H4 (cell line): Measurements from ENCODE around the gene OR4K13. TPM values are rescaled to one million over a fixed set of nuclear protein-coding genes. Genes with fewer than 3 reads are reported as not detected.

Experiments
- DNase-seq: peaks from one replicate; pipeline ENCODE4 v3.0.0-alpha.2; 2015; ENCODE audit warnings: low spot score
- total RNA-seq: library from RNA; depleted of rRNA; stranded (reverse); fragments of >200 nt; shearing (Covaris generic); gene quantifications from 2 replicates; pipeline ENCODE4 v1.2.3, GENCODE V29; 2014; rRNA removed

Gene OR4K13, protein sequence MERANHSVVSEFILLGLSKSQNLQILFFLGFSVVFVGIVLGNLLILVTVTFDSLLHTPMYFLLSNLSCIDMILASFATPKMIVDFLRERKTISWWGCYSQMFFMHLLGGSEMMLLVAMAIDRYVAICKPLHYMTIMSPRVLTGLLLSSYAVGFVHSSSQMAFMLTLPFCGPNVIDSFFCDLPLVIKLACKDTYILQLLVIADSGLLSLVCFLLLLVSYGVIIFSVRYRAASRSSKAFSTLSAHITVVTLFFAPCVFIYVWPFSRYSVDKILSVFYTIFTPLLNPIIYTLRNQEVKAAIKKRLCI
- not detected in 2 replicates for total RNA-seq

DNA sequence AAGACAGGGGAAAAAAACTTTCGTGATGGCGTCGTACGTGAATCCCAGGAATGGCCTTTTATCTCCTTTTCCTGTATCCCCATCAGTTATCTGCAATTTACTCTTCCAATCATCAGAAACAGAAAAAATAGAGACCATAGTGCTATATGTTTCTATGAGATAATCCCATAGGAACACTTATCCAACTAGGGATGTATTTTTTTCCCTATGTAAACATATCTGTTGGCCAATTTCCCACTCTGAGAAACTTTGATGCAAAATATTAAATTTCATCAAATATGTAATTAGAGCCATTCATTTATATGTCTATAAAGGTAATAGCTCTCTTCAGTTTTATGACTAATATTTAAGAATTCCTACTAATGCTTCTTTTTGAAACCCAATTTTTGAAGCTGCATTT, at the start of gene OR4K13:
Gene OR4K13, minus strand, starts transcription at position 101 of the 400 bp plus-strand sequence. CDS start 1,280 bp downstream, outside the sequence.
- DNase-seq: no peak

DNA sequence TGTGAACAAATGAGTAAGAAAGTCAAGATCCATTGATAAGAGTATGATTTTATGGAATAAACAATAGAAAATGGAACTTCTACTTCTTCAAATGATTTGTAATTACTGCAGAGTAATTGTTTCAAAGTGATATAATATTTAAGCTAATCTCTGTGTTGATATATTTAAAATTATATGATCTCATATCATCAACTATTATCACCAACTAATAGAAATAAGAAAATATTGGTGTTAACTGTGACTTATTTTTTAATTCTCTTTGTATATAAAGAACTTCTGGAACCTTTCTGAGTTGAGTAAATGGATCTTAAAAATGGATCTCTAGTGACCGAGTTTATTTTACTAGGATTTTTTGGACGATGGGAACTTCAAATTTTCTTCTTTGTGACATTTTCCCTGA, 23.9 kb upstream of the OR4K13 start, which contains the start of gene OR4L1:
Gene OR4L1, plus strand, starts transcription at position 301 of the 400 bp plus-strand sequence. Its CDS starts 0 bp downstream, at position 301.
- no peak for DNase-seq

DNA sequence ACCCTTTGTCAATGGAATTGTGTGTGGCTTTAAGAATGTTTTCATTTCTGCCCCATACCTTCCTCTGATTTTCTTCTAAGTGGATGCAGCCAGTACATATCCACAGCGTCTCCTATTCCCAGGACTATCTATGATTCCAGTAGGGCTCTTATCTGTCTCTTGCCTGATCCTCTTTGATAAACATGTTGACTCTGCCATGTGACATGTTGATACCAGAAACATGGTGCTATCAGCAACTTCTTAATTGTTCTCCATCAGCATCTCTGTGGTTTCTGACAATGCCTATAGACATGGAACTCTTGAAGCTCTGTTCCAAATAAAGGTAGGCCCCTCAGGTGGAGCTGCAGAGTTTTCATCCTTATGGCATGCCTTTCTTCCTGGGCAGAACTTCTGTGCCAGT, 12.4 kb upstream of the OR4K13 start:
- no peak for DNase-seq

DNA sequence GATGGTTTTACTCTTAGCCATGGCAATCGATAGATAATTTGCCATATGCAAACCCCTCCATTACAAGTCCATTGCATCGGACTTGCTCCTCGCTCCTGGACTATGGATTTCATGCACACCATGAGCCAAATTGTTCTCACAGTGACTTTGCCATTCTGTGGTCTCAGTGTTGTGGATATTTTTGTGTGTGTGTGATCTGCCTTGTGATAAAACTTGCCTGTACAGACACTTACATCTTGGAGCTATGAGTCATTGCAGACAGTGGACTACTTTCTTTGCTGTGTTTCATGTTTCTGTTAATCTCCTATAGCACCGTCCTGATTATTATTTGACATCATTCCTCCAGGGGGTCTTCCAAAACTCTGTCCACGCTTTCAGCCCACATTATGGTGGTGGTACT, 8.4 kb upstream of the OR4K13 start:
- no peak for DNase-seq

DNA sequence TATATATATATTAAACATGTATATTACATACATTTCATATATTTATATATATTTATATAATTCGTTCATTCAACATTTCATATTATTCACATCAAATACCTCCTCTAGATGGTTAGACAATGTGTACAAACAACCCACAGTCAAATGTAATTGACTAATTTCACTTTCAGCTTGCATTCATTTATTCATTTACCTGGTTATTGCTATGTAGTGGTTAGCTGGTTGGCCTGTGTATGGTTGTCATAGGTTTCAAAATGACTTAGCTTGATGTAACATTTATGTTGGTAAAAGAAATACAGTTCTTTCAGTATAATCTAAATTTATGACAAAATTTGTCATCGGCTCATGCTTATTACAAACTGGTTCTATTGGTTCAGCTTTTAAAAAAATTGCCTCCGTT, 389 bp downstream of the OR4K13 start:
- DNase-seq: no peak

DNA sequence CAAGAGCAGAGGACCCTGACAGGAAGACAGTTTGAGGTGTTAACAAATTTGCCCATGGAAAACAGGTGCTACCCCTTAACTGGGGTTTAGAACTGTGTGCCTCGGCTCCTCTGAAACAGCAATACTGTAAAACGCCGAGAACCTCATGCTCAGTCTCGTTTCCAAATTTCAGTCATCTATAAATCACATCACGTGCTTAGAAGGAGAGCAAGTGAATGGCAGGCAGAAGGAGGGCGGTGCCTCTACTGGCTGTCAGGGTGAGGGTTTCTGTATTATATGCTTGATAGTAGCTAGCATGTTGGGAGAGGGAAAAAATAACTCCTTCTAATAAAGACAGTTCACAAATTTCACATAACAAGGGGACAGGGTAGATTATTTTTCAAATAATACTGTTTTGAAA, 4.8 kb downstream of the OR4K13 start:
- no peak for DNase-seq

DNA sequence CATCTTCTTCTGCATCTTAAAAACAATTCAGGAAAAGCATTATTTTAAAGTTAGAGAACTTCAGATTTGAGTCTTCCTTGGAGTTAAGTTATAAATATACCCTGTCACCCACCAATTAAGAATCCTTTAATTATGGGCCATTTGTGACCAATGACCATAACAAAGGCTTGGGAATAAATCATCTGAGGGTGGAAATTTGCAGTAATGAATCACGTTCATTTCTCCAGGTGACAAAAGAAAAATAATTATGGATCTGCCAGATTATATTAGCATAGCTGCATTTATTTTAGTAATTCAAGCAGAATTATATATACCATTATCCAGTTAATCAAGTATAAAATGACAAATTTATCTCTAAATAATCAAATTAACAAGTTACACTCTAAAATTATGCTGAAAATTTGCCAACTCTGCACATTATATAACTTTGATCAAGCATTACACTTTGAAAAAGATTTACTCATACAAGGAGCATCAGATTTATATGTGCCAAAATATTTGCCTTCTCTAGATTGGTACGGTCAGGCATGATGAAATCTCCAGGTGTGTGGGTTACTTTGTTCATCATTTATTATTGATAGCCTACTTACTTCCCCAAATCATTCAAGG, 16.5 kb downstream of the OR4K13 start, which contains the start of gene OR4K14:
Gene OR4K14, minus strand, starts transcription at position 51 of the 609 bp plus-strand sequence. CDS start 4,114 bp downstream, outside the sequence.
- no peak for DNase-seq

DNA sequence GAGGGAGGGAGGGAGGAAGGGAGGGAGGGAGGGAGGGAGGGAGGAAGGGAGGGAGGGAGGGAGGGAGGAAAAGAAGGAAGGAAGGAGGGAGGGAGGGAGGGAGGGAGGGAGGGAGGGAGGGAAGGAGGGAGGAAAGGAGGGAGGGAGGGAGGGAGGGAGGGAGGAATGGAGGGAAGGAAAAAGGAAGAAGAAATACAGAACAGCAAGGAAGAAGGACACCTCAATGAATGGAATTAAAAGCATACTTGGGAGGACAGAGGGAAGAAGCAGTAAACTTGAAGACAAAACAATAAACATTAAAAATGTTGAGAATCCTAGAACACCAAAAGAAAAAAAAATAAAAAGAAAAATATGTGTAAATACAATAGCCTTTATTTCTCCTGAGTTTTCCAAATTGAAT, 27.7 kb downstream of the OR4K13 start:
- no peak for DNase-seq

DNA sequence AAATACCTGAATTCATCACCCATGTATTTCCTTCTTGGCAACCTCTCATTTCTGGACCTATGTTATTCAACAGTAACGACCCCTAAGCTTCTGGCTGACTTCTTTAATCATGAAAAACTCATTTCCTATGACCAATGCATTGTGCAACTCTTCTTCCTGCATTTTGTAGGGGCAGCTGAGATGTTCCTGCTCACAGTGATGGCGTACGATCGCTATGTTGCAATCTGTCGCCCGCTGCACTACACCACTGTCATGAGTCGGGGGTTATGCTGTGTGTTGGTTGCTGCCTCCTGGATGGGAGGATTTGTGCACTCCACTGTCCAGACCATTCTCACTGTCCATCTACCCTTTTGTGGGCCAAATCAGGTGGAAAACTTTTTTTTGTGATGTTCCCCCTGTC, 33.5 kb downstream of the OR4K13 start:
- no peak for DNase-seq

DNA sequence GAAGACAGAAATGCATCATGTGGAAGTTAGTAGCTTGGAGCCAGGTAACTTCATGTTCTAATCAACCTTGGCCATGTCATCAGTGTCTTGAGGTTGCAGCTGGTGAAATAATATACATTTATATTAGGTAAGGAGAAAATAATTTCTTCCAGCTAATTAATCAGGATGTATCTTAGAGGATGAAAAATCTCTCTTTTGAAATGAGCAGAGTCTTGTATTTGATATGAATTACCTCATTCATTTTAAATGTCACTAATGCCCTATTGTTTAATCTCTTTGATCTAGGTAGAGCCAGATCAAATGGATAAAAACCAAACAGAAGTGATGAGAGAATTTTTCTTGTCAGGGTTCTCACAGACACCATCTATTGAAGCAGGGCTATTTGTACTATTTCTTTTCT, 34.0 kb downstream of the OR4K13 start, which contains the start of gene OR4Q2:
Gene OR4Q2, plus strand, starts transcription at position 301 of the 400 bp plus-strand sequence.
- DNase-seq: no peak

DNA sequence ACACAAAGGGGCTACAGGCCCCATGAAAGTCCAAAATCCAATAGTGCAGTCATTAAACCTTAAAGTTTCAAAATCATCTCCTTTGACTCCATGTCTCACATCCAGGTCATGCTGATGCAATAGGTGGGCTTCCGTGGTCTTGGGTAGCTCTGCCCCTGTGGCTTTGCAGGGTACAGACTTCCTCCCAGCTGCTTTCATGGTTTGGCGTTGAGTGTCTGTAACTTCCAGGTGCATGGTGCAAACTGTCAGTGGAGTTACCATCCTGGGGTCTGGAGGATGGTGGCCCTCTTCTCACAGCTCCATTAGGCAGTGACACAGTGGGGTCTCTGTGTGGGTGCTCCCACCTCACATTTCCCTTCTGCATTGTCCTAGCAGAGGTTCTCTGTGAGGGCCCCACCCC, 42.4 kb downstream of the OR4K13 start:
- DNase-seq: no peak

Other genes starting within 250 kb of the OR4K13 start
- 0.14 TPM in 1 of 2 replicates, not detected in the other for gene OR4N2, start 232.3 kb downstream of the OR4K13 start, total RNA-seq
- gene OR4K2, start 160.9 kb downstream of the OR4K13 start, total RNA-seq: not detected in 2 replicates
- not detected in 2 replicates for gene OR4K5, start 115.4 kb downstream of the OR4K13 start, total RNA-seq
- gene OR4K1, start 105.1 kb downstream of the OR4K13 start, total RNA-seq: not detected in 2 replicates
- gene OR4K15, start 60.4 kb downstream of the OR4K13 start, total RNA-seq: not detected in 2 replicates
- not detected in 2 replicates for gene OR4Q2, start 33.9 kb downstream of the OR4K13 start, total RNA-seq
- not detected in 2 replicates for gene OR4K14, start 16.7 kb downstream of the OR4K13 start, total RNA-seq
- not detected in 2 replicates for gene OR4L1, start 24.0 kb upstream of the OR4K13 start, total RNA-seq
- not detected in 2 replicates for gene OR4K17, start 74.7 kb upstream of the OR4K13 start, total RNA-seq
- gene OR4N5, start 102.8 kb upstream of the OR4K13 start, total RNA-seq: not detected in 2 replicates
- not detected in 2 replicates for gene OR11G2, start 154.9 kb upstream of the OR4K13 start, total RNA-seq
- not detected in 2 replicates for gene OR11H6, start 187.7 kb upstream of the OR4K13 start, total RNA-seq
- not detected in 2 replicates for gene OR11H7, start 192.9 kb upstream of the OR4K13 start, total RNA-seq
- not detected in 2 replicates for gene OR11H4, start 203.2 kb upstream of the OR4K13 start, total RNA-seq